Measurements from ENCODE around the gene CD82.

- TF ChIP-seq, protein P1, sequence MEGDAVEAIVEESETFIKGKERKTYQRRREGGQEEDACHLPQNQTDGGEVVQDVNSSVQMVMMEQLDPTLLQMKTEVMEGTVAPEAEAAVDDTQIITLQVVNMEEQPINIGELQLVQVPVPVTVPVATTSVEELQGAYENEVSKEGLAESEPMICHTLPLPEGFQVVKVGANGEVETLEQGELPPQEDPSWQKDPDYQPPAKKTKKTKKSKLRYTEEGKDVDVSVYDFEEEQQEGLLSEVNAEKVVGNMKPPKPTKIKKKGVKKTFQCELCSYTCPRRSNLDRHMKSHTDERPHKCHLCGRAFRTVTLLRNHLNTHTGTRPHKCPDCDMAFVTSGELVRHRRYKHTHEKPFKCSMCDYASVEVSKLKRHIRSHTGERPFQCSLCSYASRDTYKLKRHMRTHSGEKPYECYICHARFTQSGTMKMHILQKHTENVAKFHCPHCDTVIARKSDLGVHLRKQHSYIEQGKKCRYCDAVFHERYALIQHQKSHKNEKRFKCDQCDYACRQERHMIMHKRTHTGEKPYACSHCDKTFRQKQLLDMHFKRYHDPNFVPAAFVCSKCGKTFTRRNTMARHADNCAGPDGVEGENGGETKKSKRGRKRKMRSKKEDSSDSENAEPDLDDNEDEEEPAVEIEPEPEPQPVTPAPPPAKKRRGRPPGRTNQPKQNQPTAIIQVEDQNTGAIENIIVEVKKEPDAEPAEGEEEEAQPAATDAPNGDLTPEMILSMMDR (conservative IDR thresholded peaks at IDR 0.05): no peak
- no peak for TF ChIP-seq ZFX (IDR thresholded peaks at IDR 0.05)
Observed at GRCh38 chr11:44530413-44531115, 34.9 kb upstream of the CD82 start.
